IMR-90 (cell line): ENCODE data around the gene IL23R. TPM values are rescaled to one million over a fixed set of nuclear protein-coding genes. Genes with fewer than 3 reads are reported as not detected.

ENCODE experiments used
- ATAC-seq: fragments of 200-7000 bp; cut with Tn5 transposase; 2 replicates; pipeline ENCODE4 v1.9.1; 2020; ENCODE audit warnings: low read depth, mild to moderate bottlenecking, moderate library complexity
- BruUV-seq: library from RNA; stranded (reverse); fragments of 400-500 nt; replicated peaks from 2 replicates; lab custom pipeline; 2021; lab: Mats Ljungman, UMichigan
- CTCF ChIA-PET: fragments of 300-600 bp; formaldehyde crosslinking; extraction: SDS; loops from one replicate; lab custom pipeline; 2021; ENCODE audit warnings: antibody characterized with exemption; lab: Yijun Ruan, JAX
- POLR2A ChIA-PET: fragments of 300-600 bp; sonication (Branson Sonifier 250); formaldehyde crosslinking; loops from one replicate; lab custom pipeline; 2022; ENCODE audit warnings: antibody characterized with exemption; ENCODE audit not compliant: unreplicated experiment; lab: Charles Lee
- DNase-seq: peaks from one replicate; pipeline ENCODE4 v3.0.0; 2013
- H2AFZ ChIP-seq: replicated peaks from 2 replicates; pipeline ENCODE3; 2013; ENCODE audit warnings: low read length, mild to moderate bottlenecking; ENCODE audit not compliant: poor library complexity
- H2AK5ac ChIP-seq: 2 replicates; pipeline ENCODE4 v1.6.1; 2013; ENCODE audit warnings: low read depth, low read length, inconsistent platforms
- H2AK9ac ChIP-seq: replicated peaks from 2 replicates; pipeline ENCODE3; 2013; ENCODE audit warnings: mild to moderate bottlenecking, low read depth, low read length, moderate library complexity; ENCODE audit not compliant: poor library complexity
- H2BK120ac ChIP-seq: 2 replicates; pipeline ENCODE4 v1.6.1; 2013; ENCODE audit warnings: low read depth, low read length, inconsistent platforms
- H2BK15ac ChIP-seq: 3 replicates; pipeline ENCODE4 v1.6.1; 2013; ENCODE audit warnings: low read depth, low read length, inconsistent platforms
- H2BK20ac ChIP-seq: 2 replicates; pipeline ENCODE4 v1.6.1; 2013; ENCODE audit warnings: low read depth, mild to moderate bottlenecking, inconsistent platforms, low read length, moderate library complexity
- H2BK5ac ChIP-seq: 2 replicates; pipeline ENCODE4 v1.6.1; 2013; ENCODE audit warnings: mild to moderate bottlenecking, low read depth, low read length, inconsistent platforms; ENCODE audit not compliant: poor library complexity, severe bottlenecking
- H3K14ac ChIP-seq: replicated peaks from 2 replicates; pipeline ENCODE4 v1.6.1; 2013; ENCODE audit warnings: low read depth, low read length, inconsistent platforms
- H3K18ac ChIP-seq: 2 replicates; pipeline ENCODE4 v1.6.1; 2013; ENCODE audit warnings: low read depth, low read length, control low read depth
- H3K23ac ChIP-seq: 2 replicates; pipeline ENCODE4 v1.6.1; 2013; ENCODE audit warnings: low read depth, low read length, inconsistent platforms
- H3K27ac ChIP-seq: 2 replicates; pipeline ENCODE4 v1.5.1; 2013; ENCODE audit warnings: mild to moderate bottlenecking, control low read depth, low read length; ENCODE audit not compliant: insufficient read depth
- H3K27me3 ChIP-seq: 2 replicates; pipeline ENCODE4 v1.6.1; 2013; ENCODE audit warnings: low read length; ENCODE audit not compliant: control insufficient read depth, insufficient read depth
- H3K36me3 ChIP-seq: 2 replicates; pipeline ENCODE4 v1.6.1; 2013; ENCODE audit warnings: low read length, mixed read lengths; ENCODE audit not compliant: control insufficient read depth, insufficient read depth
- H3K4ac ChIP-seq: 2 replicates; pipeline ENCODE4 v1.6.1; 2013; ENCODE audit warnings: low read depth, low read length, inconsistent platforms
- H3K4me1 ChIP-seq: 2 replicates; pipeline ENCODE4 v1.6.1; 2013; ENCODE audit warnings: low read length, mixed read lengths; ENCODE audit not compliant: control insufficient read depth, insufficient read depth
- H3K4me2 ChIP-seq: 2 replicates; pipeline ENCODE4 v1.6.1; 2013; ENCODE audit warnings: low read depth, mild to moderate bottlenecking, control low read depth, low read length, moderate library complexity
- H3K4me3 ChIP-seq: 2 replicates; pipeline ENCODE4 v1.5.1; 2013; ENCODE audit warnings: low read depth, mild to moderate bottlenecking, control low read depth, low read length, moderate library complexity; ENCODE audit not compliant: insufficient read depth
- H3K56ac ChIP-seq: 2 replicates; pipeline ENCODE4 v1.6.1; 2013; ENCODE audit warnings: low read length, inconsistent platforms; ENCODE audit not compliant: insufficient read depth; ENCODE audit errors: extremely low read depth
- H3K79me1 ChIP-seq, 2 experiments: 2 replicates each; pipeline ENCODE4 v1.6.1; 2013; ENCODE audit warnings: low read length in 2 of 2, inconsistent platforms in 1 of 2, low read depth in 1 of 2
- H3K9ac ChIP-seq: 2 replicates; pipeline ENCODE4 v1.6.1; 2013; ENCODE audit warnings: low read depth, low read length, control low read depth
- H3K9me1 ChIP-seq: 2 replicates; pipeline ENCODE4 v1.6.1; 2013; ENCODE audit warnings: low read length, inconsistent platforms; ENCODE audit not compliant: insufficient read depth
- H3K9me3 ChIP-seq: 2 replicates; pipeline ENCODE4 v1.6.1; 2013; ENCODE audit warnings: low read length; ENCODE audit not compliant: control insufficient read depth, insufficient read depth
- H4K20me1 ChIP-seq: 2 replicates; pipeline ENCODE4 v1.6.1; 2013; ENCODE audit warnings: low read length, inconsistent platforms; ENCODE audit not compliant: insufficient read depth
- H4K5ac ChIP-seq: 2 replicates; pipeline ENCODE4 v1.6.1; 2013; ENCODE audit warnings: mild to moderate bottlenecking, low read depth, low read length, control low read depth
- H4K8ac ChIP-seq, 2 experiments: 2 replicates each; pipeline ENCODE4 v1.6.1; 2013; ENCODE audit warnings: low read depth in 2 of 2, low read length in 2 of 2, control low read depth in 1 of 2, inconsistent platforms in 1 of 2
- H4K91ac ChIP-seq: 2 replicates; pipeline ENCODE4 v1.6.1; 2013; ENCODE audit warnings: low read depth, low read length, inconsistent platforms; ENCODE audit not compliant: insufficient read depth
- BHLHE40 ChIP-seq: fragments of 150-350 bp; IDR thresholded peaks from 2 replicates; pipeline ENCODE4 v1.6.1; 2016; ENCODE audit warnings: mild to moderate bottlenecking, low read depth, low read length
- CEBPB ChIP-seq: IDR thresholded peaks from 2 replicates; pipeline ENCODE4 v1.6.1; 2012; ENCODE audit warnings: low read depth, low read length, improper control_type of control experiment
- FOS ChIP-seq: fragments of 150-350 bp; IDR thresholded peaks from 2 replicates; pipeline ENCODE4 v1.6.1; 2016; ENCODE audit warnings: low read depth, low read length
- MAZ ChIP-seq: IDR thresholded peaks from 2 replicates; pipeline ENCODE4 v1.6.1; 2012; ENCODE audit warnings: low read depth, mild to moderate bottlenecking, low read length, improper control_type of control experiment, moderate library complexity, borderline replicate concordance
- RAD21 ChIP-seq: IDR thresholded peaks from 2 replicates; pipeline ENCODE4 v1.6.1; 2012; ENCODE audit warnings: low read length, improper control_type of control experiment
- RFX5 ChIP-seq: IDR thresholded peaks from 2 replicates; pipeline ENCODE4 v1.8.0; 2012; ENCODE audit warnings: low read depth, mild to moderate bottlenecking, low read length, moderate library complexity
- USF2 ChIP-seq: fragments of 150-350 bp; IDR thresholded peaks from 2 replicates; pipeline ENCODE4 v1.6.1; 2017; ENCODE audit warnings: mild to moderate bottlenecking, antibody characterized with exemption, low read length, low read depth
- WGBS, 2 experiments: methylation state at CpG; one replicate each; pipeline versions ENCODE4 v1.1.5 to v1.1.7; 2013; ENCODE audit warnings: missing lambda C conversion rate in 2 of 2; ENCODE audit not compliant: insufficient read length in 1 of 2; ENCODE audit errors: extremely low coverage in 2 of 2; 5-methylcytosine and 5-hydroxymethylcytosine counted together
- dilution Hi-C: fragments of 300-500 bp; cut with HindIII; formaldehyde crosslinking; loops from one replicate; pipeline ENCODE4 v1.14.3; 2018; ENCODE audit warnings: low sequenced_read_pairs; ENCODE audit not compliant: unreplicated experiment
- in situ Hi-C: fragments of 300-500 bp; cut with MboI; formaldehyde crosslinking; loops from 3 replicates; pipeline ENCODE4 v1.14.3; 2019; ENCODE audit warnings: low sequenced_read_pairs, inconsistent platforms, mixed read lengths
- intact Hi-C: fragments of 100-400 bp; cut with micrococcal nuclease; formaldehyde crosslinking; loops from 2 replicates; pipeline ENCODE4 v1.10.0; 2022
- polyA plus RNA-seq, 3 experiments: library from polyadenylated mRNA; depleted of rRNA; stranded (reverse); fragments of >200 nt; gene quantifications; 2 replicates each; pipeline ENCODE4 v1.2.3, GENCODE V29; 2012; ENCODE audit warnings: low replicate concordance in 1 of 3
- total RNA-seq: library from RNA; depleted of rRNA; stranded (reverse); fragments of >200 nt; gene quantifications from 2 replicates; pipeline ENCODE4 v1.2.3, GENCODE V29; 2012

IL23R gene
- total and polyA plus RNA-seq, 2 of the 4 experiments (the other 2 are of a cell fraction): not detected

GRCh38 chr1:67227196-67227595 is 60.9 kb downstream of the IL23R start:
- Histone ChIP-seq H2AFZ (no peak overlapping the region), H4K5ac (no peak overlapping the region), H3K9me3 (no peaks in the 10 kb centered on the region), H3K4me1 (no peaks in the 10 kb centered on the region), H2AK9ac (no peak overlapping the region), H2BK5ac (no peak overlapping the region), H3K56ac (no peak overlapping the region), H2BK120ac (no peak overlapping the region), H3K27me3 (peaks cover 5% of the 10 kb centered on the region; the same call in 1 of the 2 replicates), H3K79me1 (no peaks in the 10 kb centered on the region), H3K18ac (no peak overlapping the region), H3K36me3 (no peaks in the 10 kb centered on the region), H2AK5ac (no peak overlapping the region), H3K4me3 (no peak overlapping the region), H3K9ac (no peak overlapping the region), H3K4ac (no peak overlapping the region), H3K23ac (no peak overlapping the region), H4K20me1 (no peaks in the 10 kb centered on the region), H3K27ac (no peak overlapping the region), H4K8ac (no peak overlapping the region), H3K9me1 (no peaks in the 10 kb centered on the region), H4K91ac (no peak overlapping the region), H2BK15ac (no peak overlapping the region), H2BK20ac (no peak overlapping the region), H3K14ac (no peak overlapping the region), H3K4me2 (no peak overlapping the region)
- ATAC-seq (no peak), DNase-seq (no peak)
- BruUV-seq: no TSS peak
- ChIA-PET CTCF (no interaction called here), POLR2A (no interaction called here)
- TF ChIP-seq RAD21 (no peak), MAZ (no peak), USF2 (no peak), BHLHE40 (no peak), RFX5 (no peak), CEBPB (no peak), FOS (no peak)
- no CpG with 5 or more reads among the region's 1 CpG for WGBS, 2 experiments
- in situ Hi-C loops: no loop called here
- dilution Hi-C loops: no loop called here
- intact Hi-C loops: no loop called here
